HL-60/S4 (cell line): Measurements from ENCODE around the gene EGLN1.
"Not testable (repeated sequence)": the region's sequence is repeated elsewhere in the genome, so short reads cannot be mapped to it uniquely, and the experiment has no call there.

Experiments used
- in situ Hi-C: fragments of 300-500 bp; cut with MboI; formaldehyde crosslinking; loops from 2 replicates; pipeline ENCODE4 v1.14.3; 2022; ENCODE audit warnings: low sequenced_read_pairs

The EGLN1 gene

DNA sequence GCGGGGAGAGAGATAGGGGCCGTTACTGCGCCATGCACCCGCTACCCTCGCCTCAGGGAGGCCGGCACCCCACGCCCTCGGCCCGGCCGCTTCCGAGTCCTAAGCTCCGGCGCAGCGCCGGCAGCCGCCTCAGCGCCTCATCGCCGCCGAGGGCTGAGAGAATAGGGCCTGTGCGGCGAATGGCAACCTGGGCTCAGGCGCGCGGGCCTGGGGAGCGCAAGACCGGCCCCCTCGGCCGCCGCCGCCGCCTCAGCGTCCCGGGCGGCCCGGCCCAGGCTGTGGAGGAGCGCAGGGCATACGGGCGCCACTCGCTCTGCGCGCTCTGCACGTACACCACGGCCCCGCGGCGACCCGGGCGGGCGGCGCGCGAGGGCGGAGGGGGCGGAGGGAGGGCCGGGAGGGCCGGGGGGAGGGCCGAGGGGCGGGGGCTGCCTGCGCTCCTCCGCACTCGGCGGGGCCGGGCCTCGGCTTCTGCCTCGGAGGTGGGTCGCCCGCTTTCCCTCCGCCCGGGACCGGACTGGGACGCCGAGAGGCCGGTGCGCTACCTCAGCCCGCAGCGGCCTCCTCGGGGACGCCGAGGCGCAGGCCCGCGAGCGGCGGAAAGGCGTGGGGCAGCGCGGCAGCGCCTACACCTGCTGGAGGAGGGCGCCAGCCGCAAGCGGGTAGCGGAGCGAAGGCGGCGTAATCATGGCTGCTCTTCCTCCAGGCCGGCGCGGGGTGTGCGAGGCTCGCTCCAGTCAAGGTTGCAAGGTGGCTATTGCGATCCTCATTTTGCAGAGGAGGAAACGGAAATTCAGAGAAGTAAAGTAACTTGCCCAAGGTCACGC, at the start of gene EGLN1:
TSS of gene EGLN1 (minus strand) at position 317 of the 827 bp plus-strand sequence. CDS start 399 bp downstream, outside the sequence.
- in situ Hi-C loops, result no loop called here

DNA sequence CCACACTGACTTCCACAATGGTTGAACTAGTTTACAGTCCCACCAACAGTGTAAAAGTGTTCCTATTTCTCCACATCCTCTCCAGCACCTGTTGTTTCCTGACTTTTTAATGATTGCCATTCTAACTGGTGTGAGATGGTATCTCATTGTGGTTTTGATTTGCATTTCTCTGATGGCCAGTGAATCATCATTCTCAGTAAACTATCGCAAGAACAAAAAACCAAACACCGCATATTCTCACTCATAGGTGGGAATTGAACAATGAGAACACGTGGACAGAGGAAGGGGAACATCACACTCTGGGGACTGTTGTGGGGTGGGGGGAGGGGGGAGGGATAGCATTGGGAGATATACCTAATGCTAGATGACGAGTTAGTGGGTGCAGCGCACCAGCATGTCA, 49.4 kb upstream of the EGLN1 start:
- in situ Hi-C loops, result not testable (repeated sequence)

DNA sequence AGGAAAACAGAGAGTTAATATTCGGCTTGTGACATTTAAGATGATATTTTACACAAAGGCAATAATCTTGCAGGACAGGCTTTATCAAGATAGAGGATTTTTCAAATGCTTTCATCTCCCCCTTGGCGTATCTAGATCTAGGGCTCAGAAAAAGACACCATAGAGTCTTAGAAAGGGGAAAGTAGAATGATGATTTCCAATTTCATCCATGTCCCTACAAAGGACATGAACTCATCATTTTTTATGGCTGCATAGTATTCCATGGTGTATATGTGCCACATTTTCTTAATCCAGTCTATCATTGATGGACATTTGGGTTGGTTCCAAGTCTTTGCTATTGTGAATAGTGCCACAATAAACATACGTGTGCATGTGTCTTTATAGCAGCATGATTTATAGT, 48.9 kb upstream of the EGLN1 start:
- in situ Hi-C loops, result not testable (repeated sequence)

DNA sequence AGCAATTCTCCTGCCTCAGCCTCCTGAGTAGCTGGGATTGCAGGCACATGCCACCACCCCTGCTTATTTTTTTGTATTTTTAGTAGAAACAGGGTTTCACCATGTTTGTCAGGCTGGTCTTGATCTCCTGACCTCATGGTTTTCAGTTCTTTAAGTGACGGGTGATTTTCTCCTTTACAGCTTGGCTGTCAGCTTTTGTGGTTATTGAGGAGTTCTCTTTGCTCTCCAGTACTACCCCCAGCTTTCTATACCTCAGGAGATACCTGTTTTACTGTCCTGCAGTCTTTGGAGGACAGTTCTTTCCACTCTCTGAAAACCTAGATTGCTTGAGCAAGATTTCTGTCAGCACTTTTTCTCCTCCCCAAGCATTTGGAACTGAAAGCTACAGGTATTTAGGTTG, 45.9 kb upstream of the EGLN1 start:
- in situ Hi-C loops, result no loop called here

DNA sequence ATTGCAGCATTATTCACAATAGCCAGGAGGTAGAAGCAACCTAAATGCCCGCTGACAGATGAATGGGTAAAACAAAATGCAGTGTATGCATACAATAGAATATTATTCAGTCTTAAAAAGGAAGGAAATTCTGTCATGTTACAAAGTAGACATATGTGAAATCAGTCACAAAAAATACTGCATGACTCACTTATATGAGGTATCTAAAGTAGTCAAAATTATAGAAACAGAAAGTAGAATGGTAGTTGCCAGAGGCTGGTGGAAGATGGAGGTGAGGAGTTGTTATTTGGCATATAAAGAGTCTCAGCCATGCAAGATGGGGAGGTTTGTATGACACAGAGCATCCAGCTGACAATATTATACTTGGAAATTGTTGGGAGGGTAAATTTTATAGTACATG, 43.0 kb upstream of the EGLN1 start:
- in situ Hi-C loops, result no loop called here

DNA sequence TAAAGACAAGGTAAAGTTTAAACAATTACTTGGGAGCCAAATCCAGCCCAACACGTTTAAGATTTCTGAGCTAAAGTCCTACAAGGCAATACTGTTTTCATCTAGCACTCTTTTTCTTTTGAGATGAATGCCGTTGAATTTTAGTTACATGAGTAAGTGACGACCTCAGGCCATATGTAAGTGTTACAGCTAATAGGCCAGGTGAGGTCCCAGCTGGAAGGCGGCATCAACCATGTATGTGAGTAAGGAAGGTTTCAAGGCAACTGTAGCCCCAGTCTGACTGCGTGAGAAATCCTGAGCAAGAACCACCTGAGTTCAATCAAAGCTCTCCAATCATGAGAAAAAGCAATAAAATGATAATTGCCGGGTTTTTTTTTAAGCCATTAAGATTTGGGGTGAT, 41.5 kb upstream of the EGLN1 start:
- in situ Hi-C loops, result no loop called here

DNA sequence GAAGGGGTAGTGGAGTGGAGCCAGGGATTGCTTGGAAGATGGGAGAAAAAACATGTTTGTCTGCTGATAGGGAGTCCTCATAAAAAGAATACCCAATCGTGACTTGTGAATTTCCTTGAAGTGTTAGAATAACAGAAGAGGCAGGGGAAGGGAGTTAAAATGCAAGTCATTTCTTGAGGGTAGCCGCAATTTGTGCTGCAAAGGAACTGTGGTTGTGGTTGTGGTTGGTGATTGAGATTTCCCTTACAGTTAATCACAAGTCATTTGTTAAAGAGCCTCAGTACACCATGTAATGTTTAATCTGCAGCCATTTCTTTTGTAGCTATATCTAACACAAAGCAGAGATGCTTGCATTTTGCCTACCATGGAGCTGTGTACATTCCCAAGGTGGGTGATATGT, 38.5 kb upstream of the EGLN1 start:
- in situ Hi-C loops, result no loop called here

DNA sequence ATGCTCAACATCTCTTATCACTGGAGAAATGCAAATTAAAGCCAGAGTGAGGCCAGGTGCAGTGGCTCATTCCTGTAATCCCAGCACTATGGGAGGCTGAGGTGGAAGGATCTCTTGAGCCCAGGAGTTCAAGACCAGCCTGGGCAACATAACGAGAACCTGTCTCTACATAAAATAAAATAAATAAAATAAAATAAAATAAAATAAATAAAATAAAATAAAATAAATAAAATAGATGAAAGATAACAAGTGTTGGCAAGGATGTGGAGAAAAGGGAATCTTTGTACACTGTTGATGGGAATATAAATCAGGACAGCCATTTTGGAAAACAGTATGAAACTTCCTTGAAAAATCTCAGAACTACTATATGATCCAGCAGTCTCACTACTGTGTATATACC, 37.4 kb upstream of the EGLN1 start:
- in situ Hi-C loops, result not testable (repeated sequence)

DNA sequence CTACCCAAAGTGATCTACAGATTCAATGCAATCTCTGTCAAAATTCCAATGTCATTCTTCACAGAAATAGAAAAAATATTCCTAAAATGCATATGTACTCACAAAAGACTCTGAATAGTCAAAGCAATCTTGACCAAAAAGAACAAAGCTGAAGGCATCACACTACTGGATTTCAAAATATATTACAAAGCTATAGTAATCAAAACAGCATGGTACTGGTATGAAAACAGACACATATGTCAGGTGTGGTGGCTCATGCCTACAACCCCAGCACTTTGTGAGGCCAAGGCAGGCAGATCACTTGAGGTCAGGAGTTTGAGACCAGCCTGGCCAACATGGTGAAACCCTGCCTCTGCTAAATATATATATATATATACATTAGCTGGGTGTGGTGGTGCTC, 35.9 kb upstream of the EGLN1 start:
- in situ Hi-C loops, result not testable (repeated sequence)

DNA sequence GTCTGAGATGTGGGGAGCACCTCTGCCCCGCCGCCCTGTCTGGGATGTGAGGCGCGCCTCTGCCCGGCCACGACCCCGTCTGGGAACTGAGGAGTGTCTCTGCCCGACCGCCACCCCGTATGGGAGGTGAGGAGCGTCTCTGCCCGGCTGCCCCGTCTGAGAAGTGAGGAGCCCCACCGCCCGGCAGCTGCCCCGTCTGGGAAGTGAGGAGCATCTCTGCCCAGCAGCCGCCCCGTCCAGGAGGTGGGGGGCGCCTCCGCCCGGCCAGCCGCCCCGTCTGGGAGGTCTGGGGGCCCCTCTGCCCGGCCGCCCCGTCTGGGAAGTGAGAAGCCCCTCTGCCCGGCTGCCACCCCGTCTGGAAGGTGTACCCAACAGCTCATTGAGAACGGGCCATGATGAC, 32.0 kb upstream of the EGLN1 start:
- in situ Hi-C loops, result not testable (repeated sequence)

DNA sequence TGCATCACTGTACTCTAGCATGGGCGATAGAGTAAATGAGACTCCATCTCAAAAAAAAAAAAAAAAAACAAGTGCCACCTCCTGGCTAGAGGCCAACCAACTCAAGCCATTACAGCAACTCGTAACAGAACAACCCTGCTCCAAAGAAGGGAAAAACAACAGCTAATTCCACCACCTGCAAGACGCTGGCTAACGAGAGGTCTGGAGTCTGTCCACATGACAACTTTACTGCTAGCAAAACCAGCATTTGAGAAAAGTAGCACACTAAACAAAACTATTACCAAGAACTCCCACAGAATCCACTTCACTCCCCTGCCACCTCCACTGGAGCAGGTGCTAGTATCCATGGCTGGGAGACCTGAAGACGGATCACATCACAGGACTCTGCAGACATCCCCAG, 24.1 kb upstream of the EGLN1 start:
- in situ Hi-C loops, result no loop called here

DNA sequence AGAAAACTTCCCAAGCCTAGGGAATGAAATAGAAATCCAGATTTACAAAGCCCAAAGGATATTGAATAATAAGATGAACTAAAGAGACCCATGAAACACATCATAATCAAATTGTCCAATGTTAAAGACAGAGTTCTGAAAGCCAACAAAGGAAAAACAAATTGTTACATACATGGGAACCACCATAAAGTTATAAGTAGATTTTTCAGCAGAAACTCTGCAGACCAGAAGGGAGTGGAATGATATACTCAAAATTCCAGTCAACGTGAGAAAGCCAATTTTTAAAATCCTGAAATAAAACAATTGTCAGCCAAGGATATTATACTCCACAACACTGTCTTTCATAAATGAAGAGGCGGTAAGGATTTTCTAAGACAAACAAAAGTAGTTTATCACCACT, 22.0 kb upstream of the EGLN1 start:
- in situ Hi-C loops, result no loop called here

DNA sequence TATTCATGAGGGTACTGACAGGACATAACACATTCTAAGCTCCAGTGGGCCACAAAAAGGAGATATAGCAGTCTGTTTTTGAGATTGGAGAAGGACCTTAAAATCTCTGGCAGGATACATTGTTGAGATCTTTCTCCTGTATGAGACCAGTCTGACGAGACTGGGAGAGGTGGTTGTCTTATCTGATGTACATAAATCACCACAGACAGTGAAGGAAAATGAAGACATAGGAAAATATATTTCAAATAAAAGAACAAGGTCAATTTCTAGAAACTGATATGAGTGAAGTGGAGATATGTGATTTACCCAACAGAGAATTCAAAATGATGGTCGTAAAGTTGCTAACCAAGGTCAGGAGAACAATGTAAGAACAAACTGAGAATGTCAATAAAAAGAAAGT, 21.3 kb upstream of the EGLN1 start:
- in situ Hi-C loops, result no loop called here

DNA sequence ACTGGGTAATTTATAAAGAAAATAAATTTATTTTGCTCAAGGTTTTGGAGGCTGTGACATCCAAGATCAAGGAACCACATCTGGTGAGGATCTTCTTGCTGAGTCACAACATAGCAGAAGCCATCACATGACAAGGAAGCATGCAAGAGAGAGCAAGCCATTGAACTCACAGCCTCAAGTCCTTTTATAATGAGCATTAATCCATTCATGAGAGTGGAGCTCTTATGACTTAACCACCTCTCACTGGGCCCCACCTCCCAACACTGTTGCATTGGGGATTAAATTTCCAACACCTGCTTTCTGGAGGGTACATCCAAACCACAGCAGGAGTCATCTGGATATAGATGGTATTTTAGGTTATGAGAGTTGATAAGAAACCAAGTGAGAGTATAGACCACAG, 20.6 kb upstream of the EGLN1 start:
- in situ Hi-C loops, result no loop called here

DNA sequence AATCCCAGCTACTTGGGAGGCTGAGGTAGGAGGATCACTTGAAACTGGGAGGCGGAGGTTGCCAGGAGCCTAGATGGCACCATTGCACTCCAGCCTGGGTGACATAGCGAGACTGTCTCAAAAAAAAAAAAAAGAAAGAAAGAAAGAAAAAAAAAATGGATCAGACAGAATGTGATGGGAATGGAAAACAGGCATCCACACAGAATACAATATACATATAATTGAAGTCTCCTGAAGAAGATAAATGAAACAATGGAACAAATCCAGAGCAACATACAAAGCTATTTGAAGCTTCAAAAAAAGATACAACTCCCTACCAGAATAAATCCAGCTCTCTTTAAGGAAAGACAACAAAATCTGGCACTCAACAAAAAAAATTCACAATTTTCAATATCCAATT, 10.9 kb upstream of the EGLN1 start:
- in situ Hi-C loops, result no loop called here

DNA sequence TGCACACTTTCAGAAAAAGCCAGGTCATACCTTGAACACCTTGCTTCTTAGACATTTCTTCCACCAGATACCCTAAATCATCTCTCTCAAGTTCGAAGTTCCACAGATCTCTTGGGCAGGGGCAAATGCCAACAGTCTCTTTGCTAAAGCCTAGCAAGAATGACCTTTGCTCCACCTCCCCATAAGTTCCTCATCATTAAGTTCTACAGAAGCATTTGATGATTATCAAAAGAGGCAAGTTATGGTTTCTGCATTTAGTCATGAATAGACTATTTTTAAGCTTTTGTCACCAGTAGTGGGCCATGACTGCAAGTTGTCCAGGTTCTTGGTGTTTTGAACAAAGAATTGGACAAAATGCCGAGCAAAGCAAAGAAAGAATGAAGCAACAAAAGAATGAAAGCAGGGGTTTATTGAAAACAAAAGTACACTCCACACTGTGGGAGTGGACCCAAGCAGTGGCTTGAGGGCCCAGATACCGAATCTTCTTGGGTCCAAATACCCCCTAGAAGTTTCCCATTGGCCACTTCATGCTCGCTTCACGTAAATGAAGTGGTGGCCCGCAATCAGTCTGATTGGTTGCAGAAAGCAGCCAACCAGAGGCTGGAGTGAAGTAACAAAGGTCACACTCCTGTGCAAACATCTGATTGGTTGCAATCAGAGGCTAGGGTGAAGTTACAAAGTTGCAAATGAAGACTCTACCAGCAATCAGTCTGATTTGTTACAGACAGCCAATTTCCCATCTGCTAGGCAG, 9.8 kb upstream of the EGLN1 start:
- in situ Hi-C loops, result no loop called here

DNA sequence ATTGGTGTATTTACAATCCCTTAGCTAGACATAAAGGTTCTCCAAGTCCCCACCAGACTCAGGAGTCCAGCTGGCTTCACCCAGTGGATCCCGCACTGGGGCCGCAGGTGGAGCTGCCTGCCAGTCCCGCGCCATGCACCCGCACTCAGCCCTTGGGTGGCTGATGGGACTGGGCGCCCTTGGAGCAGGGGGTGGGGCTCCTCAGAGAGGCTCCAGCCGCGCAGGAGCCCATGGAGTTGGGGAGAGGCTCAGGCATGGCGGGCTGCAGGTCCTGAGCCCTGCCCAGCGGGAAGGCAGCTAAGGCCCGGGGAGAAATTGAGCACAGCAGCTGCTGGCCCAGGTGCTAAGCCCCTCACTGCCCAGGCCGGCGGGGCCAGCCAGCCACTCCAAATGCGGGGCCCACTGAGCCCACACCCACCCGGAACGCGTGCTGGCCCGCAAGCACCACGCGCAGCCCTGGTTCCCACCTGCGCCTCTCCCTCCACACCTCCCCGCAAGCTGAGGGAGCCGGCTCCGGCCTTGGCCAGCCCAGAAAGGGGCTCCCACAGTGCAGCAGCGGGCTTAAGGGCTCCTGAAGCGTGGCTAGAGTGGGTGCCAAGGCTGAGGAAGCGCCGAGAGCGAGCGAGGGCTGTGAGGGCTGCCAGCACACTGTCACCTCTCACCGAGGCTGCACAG, 8.7 kb upstream of the EGLN1 start:
- in situ Hi-C loops, result not testable (repeated sequence)

DNA sequence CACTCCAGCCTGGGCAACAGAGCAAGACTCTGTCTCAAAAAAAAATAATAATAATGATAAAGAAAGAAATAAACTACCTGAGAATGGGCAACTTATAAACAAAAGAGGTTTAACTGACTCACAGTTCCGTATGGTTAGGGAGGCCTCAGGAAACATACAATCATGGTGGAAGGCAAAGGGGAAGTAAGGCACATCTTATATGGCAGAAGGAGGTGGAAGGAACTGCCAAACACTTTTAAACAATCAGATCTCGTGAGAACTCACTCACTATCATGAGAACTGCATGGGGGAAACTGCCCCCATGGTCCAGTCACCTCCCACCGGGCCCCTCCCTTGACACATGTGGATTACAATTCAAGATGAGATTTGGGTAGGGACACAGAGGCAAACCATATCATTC, 6.3 kb upstream of the EGLN1 start:
- in situ Hi-C loops, result no loop called here

DNA sequence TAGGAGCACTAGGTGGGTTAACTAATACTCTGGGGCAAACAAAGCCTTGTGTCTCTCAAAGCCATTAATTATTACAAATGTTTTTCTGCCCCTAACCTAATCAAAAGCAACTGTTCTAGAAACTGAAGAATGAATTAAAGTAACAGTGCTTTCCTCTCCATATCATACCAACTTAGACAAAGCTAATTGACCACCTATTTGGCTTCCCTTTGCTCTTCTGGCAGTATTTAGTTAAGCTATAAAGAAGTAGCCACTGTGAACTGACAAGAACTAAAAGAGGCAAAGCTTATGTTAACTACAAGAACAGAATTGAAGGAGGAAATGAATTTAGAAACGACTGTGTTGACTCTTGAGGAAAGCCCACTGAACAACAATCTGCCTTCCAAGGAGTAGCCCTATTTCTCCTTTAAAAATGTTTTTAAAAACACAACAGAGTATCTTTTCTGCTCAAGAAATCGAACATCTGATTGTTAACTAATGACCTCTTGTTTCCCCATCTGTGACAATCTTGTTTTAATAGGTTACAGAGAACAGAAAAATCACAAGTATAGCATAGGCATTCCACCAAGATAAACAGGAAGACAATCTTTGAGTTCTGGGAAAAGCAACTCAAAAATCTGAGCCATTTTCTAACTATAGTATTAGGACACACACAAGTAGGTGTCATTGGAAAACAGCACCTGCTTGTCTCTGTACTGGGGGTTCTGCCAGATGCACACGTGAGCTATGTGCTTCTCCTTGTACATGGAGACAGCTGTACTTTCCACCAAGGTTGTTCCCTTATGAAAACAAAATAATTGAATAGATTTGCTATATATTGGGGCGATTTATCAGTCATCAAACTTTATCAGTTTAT, 3.1 kb upstream of the EGLN1 start:
- in situ Hi-C loops, result no loop called here

DNA sequence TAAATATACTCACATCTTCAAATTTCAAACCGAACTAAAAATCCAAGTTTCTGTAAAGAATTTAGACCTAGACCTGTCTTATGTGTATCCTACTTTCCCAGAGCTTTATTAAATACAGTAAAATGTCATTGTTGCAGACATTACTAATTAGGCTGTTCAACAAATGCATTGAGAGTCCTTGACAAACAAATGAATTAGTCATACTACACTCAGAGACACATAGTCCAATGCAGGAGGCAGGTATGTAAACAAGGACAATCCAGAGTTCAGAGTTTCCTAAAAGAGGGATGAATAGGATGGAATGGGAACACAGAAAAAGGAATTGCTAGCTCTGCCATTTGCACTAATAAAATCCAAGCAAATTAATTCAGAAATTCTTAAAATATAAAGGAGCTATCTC, 1.6 kb upstream of the EGLN1 start:
- in situ Hi-C loops, result no loop called here

DNA sequence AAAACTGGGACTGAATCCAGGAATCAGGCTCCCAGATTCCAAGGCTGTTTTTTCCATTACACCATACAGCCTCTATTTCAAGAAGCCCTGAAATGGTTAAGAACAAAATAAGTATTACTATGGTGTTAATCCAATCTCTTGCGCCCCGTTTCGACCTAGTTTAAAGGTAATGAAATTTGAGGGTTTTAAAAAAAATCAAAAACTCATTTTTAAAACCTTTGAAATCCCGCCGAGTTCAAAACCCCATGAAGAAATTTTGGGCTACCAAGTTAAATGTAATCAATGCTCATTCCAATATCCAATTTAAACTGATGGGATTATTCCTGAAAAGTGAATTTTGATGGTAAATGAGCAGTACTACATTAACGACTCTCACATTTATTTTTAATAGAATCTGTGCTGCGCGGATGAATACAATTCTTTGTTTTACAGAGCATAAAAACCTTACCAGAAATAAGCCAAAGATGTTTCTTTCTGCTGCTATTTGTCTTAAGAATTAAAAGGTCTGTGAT, 767 bp upstream of the EGLN1 start:
- in situ Hi-C loops, result no loop called here
